Gastrocnemius medialis (tissue), 4 donors: ENCODE measurements around the gene SPINDOC. TPM values are rescaled to one million over a fixed set of nuclear protein-coding genes. Genes with fewer than 3 reads are reported as not detected.
"Not testable (repeated sequence)": the region's sequence is repeated elsewhere in the genome, so short reads cannot be mapped to it uniquely, and the experiment has no call there.

Source experiments
- ATAC-seq, 2 donors: fragments of 150-250 bp; one replicate each; pipeline ENCODE4 v1.9.1; 2016
- DNase-seq, 2 donors: peaks; one replicate each; pipeline ENCODE4 v3.0.0-alpha.2; 2019
- H3K27ac ChIP-seq, 4 donors: fragments of 200-600 bp; sonication (generic); 1 replicate in 1 of 4; 2 replicates in 3 of 4; pipeline ENCODE4 v1.5.1; 2016 to 2018; ENCODE audit warnings: mild to moderate bottlenecking in 2 of 4, moderate library complexity in 1 of 4
- H3K27me3 ChIP-seq, 3 donors: fragments of 200-600 bp; sonication (generic) in 2 of 3; 1 replicate in 1 of 3; 2 replicates in 2 of 3; pipeline versions ENCODE4 v1.5.1 to v1.6.0; 2016 to 2019; ENCODE audit warnings: mild to moderate bottlenecking in 1 of 3, moderate library complexity in 1 of 3
- H3K36me3 ChIP-seq, 2 donors: fragments of 200-600 bp; sonication (generic) in 1 of 2; one replicate each; pipeline ENCODE4 v1.5.1; 2017 to 2018
- H3K4me1 ChIP-seq, 2 donors: fragments of 200-600 bp; sonication (generic) in 1 of 2; one replicate each; pipeline ENCODE4 v1.5.1; 2016 to 2017; ENCODE audit warnings: mild to moderate bottlenecking in 2 of 2
- H3K4me3 ChIP-seq, 4 donors: fragments of 200-600 bp; sonication (generic) in 3 of 4; 1 replicate in 1 of 4; 2 replicates in 3 of 4; pipeline ENCODE4 v1.5.1; 2016 to 2019; ENCODE audit warnings: mild to moderate bottlenecking in 2 of 4
- H3K9me3 ChIP-seq, 3 donors: fragments of 200-600 bp; sonication (generic) in 2 of 3; 1 replicate in 1 of 3; 2 replicates in 2 of 3; pipeline ENCODE4 v1.5.1; 2016 to 2019
- POLR2A ChIP-seq, 2 donors: fragments of 450-650 bp; IDR thresholded peaks; one replicate each; pipeline ENCODE4 v1.6.1; 2017; ENCODE audit warnings: antibody characterized with exemption in 2 of 2, mild to moderate bottlenecking in 2 of 2, moderate library complexity in 2 of 2
- in situ Hi-C, 4 donors: fragments of 200-750 bp; cut with MboI; loops; one replicate each; pipeline versions ENCODE4 v1.15.0 to v1.8.0; 2017; ENCODE audit warnings: low sequenced_read_pairs in 4 of 4
- intact Hi-C: fragments of 100-400 bp; cut with DNase I; formaldehyde crosslinking; loops from one replicate; pipeline ENCODE4 v1.15.1; 2023; ENCODE audit warnings: low total_unique reads
- total RNA-seq, 4 donors: library from RNA; depleted of rRNA; stranded (reverse); fragments of >200 nt; gene quantifications; one replicate each; pipeline versions ENCODE4 v1.1.0 to v1.2.3, GENCODE V29; 2016
- TF ChIP-seq, protein P1 (sequence below), 5 experiments: fragments of 450-650 bp in 3 of 5; fragments of 200-600 bp in 2 of 5; sonication (generic) in 2 of 5; IDR thresholded peaks in 4 of 5; conservative IDR thresholded peaks in 1 of 5; 1 replicate in 4 of 5; 2 replicates in 1 of 5; pipeline ENCODE4 v1.5.1; 2016 to 2019; ENCODE audit warnings: antibody characterized with exemption in 5 of 5, mild to moderate bottlenecking in 3 of 5, moderate library complexity in 3 of 5

Gene SPINDOC
- total RNA-seq, 4 donors from 2014 or later, result 2.7 to 6.3 (median 3.5) TPM

DNA sequence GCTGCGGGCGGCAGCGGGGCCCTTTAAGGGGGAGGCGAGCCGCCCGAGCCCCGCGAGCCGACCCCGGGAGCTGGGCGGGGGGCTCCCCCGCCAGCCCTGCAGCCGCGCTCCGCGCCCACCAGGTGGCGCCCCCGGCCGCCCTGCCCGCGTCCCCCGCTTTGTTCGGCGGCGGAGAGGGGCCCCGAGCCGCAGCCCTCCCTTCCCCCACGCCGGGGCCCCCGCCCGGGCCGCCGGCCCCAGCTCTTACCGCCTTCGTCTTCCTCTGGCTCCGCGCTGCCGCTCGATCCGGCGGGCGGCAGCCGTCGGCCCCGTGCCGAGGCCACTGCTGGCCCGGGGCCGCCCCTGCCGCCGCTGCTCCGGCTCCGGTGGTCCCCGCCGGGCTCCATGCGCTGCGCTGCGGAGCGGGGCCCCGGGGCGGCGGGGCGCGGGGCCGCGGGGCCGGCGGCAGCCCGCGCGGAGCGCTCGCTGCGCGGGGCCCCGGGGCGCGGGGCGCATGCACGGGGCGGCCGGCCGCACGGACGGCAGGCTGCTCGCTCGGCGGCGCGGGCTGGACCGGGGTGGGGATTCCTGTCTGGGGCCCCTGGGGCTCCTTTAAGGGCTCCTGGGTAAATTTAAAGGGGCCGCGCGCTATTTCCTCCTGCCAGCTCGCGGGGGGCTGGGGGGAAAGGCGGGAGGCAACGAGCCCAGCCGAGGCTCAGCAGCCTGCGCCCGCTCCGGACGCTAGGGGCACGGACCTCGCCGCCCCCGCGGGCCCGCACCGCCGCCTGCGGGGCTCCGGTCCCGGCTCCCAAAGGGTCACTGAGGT, 44.8 kb upstream of the SPINDOC start, which contains the start of gene ZFTA:
Gene ZFTA (minus strand): TSS at position 539 of the 805 bp plus-strand sequence. CDS start 153 bp downstream, at position 386.
- Histone ChIP-seq H3K4me1 (peaks cover 10 to 13% of the 10 kb centered on the region in 2 donors), H3K9me3 (no peaks in the 10 kb centered on the region), H3K27me3 (no peaks in the 10 kb centered on the region), H3K27ac (peak within 1 kb of the TSS; percentile 69 to 81 (median 77)), H3K36me3 (no peaks in the 10 kb centered on the region), H3K4me3 (peak within 1 kb of the TSS; percentile 67 to 83 (median 72))
- TF ChIP-seq, protein P1, sequence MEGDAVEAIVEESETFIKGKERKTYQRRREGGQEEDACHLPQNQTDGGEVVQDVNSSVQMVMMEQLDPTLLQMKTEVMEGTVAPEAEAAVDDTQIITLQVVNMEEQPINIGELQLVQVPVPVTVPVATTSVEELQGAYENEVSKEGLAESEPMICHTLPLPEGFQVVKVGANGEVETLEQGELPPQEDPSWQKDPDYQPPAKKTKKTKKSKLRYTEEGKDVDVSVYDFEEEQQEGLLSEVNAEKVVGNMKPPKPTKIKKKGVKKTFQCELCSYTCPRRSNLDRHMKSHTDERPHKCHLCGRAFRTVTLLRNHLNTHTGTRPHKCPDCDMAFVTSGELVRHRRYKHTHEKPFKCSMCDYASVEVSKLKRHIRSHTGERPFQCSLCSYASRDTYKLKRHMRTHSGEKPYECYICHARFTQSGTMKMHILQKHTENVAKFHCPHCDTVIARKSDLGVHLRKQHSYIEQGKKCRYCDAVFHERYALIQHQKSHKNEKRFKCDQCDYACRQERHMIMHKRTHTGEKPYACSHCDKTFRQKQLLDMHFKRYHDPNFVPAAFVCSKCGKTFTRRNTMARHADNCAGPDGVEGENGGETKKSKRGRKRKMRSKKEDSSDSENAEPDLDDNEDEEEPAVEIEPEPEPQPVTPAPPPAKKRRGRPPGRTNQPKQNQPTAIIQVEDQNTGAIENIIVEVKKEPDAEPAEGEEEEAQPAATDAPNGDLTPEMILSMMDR (IDR thresholded peaks at IDR 0.05 in 4 of 5, conservative IDR thresholded peaks at IDR 0.05 in 1 of 5), result peak in 4 of 5 experiments; percentile 90 to 97 (median 95)
- TF ChIP-seq POLR2A (IDR thresholded peaks at IDR 0.05), result no peak
- in situ Hi-C loops, result loop anchor here in 1 of 4 donors (10.0 kb wide), 1 partner anchor 176 kb away; no protein-coding TSS in a partner anchor
- ATAC-seq (peak; percentile 60 to 70), DNase-seq (peak in 1 of 2 donors; percentile 31)
- intact Hi-C loops, result loop anchor here (1.0 to 10.0 kb wide), 5 partner anchors 45 to 384 kb away; partner anchors contain the start of gene SPINDOC

DNA sequence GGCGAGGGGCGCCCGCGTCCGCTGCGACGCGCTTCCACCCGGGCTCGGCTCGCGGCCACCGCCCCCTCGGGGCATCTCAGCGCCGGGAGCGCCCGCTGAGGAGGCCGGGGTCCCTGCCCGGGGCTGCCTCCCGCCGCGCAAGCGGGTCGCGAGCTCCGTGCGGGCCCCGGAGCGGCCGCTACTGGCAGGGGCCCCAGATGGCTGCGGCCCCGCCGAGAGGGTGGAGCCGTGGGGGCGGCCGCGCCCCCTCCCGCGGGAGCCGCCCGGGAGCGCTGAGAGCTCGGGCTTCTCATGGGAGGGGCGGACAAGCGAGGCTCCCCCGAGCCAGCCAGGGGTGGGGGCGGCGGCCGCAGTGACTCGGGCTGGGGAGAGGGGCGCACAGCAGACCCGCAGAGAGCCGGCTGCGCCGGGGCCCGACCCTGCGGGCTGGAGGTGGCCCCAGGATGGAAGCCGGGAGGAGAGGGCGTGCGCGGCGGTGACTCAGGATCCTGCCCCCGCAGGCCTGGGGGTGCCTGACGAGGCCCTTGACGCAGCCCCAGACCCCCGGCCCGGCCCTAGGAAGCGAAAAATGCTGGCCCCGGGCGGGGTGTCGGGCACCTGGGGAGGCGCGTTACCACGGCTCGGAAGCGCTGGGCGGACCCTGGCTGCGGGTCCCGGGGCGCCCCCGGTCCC, 44.1 kb upstream of the SPINDOC start:
- H3K9me3 ChIP-seq, result no peaks in the 10 kb centered on the region
- H3K36me3 ChIP-seq, result no peaks in the 10 kb centered on the region
- peaks cover 10 to 13% of the 10 kb centered on the region in 2 donors for H3K4me1 ChIP-seq
- DNase-seq (peak in 1 of 2 donors; percentile 18), ATAC-seq (peak; percentile 42 to 54)
- no peaks in the 10 kb centered on the region for H3K27me3 ChIP-seq
- peak overlapping the region; percentile 44 to 77 (median 77) for H3K27ac ChIP-seq
- intact Hi-C loops, result loop anchor here (2.0 to 10.0 kb wide), 3 partner anchors 68 to 383 kb away; no protein-coding TSS in a partner anchor
- TF ChIP-seq, protein P1 (IDR thresholded peaks at IDR 0.05 in 4 of 5, conservative IDR thresholded peaks at IDR 0.05 in 1 of 5), result peak in 2 of 5 experiments; percentile 12 to 20
- peak; percentile 32 to 40 for TF ChIP-seq POLR2A (IDR thresholded peaks at IDR 0.05)
- in situ Hi-C loops, result loop anchor here in 1 of 4 donors (10.0 kb wide), 1 partner anchor 176 kb away; no protein-coding TSS in a partner anchor
- H3K4me3 ChIP-seq, result peak overlapping the region; percentile 60 to 83 (median 68)

DNA sequence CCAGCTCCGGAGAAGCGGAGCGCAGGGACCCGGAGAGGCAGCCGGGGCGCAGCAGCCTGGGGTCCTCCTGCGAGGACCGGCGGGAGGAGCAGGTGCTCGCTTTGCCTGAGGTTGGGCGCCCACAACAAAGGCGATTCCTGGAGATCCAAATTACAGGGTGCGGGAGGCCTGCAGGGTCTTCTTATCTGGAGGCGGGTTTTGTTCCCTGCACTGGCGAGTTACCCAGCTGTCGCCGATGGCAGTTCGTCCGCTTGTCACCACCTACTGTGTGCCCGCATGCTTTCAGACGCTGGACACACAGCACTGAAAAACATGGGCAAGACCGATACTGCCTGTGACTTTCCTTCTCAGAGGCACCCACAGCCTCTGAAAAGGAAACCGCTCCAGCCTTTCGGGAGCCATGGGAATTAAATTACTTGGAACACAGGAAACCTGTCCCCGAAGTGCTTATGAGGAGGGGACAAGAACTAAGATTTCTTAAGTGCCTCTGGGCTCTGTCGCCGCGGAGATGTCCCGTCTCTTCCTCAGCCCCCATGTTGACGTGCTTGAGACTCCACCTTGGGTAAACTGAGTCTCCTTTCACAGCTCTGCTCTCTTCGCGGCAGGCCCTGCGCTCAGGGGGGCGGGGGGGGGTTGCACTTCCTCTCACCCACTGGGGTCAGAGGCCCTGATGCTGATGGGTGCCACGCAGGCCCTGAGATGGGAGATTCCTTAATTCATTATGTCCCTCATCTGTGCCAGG, 43.4 kb upstream of the SPINDOC start:
- intact Hi-C loops, result loop anchor here (2.0 to 10.0 kb wide), 3 partner anchors 67 to 382 kb away; no protein-coding TSS in a partner anchor
- no peaks in the 10 kb centered on the region for H3K27me3 ChIP-seq
- in situ Hi-C loops, result loop anchor here in 1 of 4 donors (10.0 kb wide), 1 partner anchor 175 kb away; no protein-coding TSS in a partner anchor
- ATAC-seq, result peak in 1 of 2 donors; percentile 5
- no peak for DNase-seq
- no peak for TF ChIP-seq POLR2A (IDR thresholded peaks at IDR 0.05)
- H3K9me3 ChIP-seq, result no peaks in the 10 kb centered on the region
- H3K4me3 ChIP-seq, result peak overlapping the region; percentile 60 to 83 (median 68)
- no peaks in the 10 kb centered on the region for H3K36me3 ChIP-seq
- H3K4me1 ChIP-seq, result peaks cover 10 to 13% of the 10 kb centered on the region in 2 donors
- peak overlapping the region; percentile 44 to 77 (median 77) for H3K27ac ChIP-seq

DNA sequence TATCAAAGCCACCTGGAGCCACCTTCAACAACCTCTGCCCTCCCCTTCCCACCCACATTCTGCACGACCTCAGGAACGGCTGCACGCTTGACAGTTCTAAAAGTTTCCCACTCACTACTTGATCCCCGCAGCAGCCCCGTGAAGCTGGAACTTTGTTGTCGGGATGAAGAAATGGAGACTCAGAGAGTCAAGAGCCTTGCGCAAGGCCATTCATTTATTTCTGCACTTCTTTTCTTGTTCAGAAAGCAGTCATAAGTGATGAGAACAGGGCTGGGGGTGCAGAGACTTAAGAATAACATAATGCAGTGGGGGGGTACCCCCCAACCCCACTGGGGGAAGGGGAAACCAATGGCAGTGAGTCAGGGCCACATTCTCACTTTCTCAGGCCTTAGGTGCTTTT, 42.5 kb upstream of the SPINDOC start:
- Histone ChIP-seq H3K9me3 (no peaks in the 10 kb centered on the region), H3K4me3 (no peak overlapping the region), H3K27ac (no peak overlapping the region), H3K27me3 (no peaks in the 10 kb centered on the region), H3K36me3 (no peaks in the 10 kb centered on the region), H3K4me1 (peaks cover 10 to 13% of the 10 kb centered on the region in 2 donors)
- TF ChIP-seq, protein P1 (IDR thresholded peaks at IDR 0.05 in 4 of 5, conservative IDR thresholded peaks at IDR 0.05 in 1 of 5), result no peak
- TF ChIP-seq POLR2A (IDR thresholded peaks at IDR 0.05), result no peak
- intact Hi-C loops (no loop called here), in situ Hi-C loops (no loop called here)
- DNase-seq (no peak), ATAC-seq (no peak)

DNA sequence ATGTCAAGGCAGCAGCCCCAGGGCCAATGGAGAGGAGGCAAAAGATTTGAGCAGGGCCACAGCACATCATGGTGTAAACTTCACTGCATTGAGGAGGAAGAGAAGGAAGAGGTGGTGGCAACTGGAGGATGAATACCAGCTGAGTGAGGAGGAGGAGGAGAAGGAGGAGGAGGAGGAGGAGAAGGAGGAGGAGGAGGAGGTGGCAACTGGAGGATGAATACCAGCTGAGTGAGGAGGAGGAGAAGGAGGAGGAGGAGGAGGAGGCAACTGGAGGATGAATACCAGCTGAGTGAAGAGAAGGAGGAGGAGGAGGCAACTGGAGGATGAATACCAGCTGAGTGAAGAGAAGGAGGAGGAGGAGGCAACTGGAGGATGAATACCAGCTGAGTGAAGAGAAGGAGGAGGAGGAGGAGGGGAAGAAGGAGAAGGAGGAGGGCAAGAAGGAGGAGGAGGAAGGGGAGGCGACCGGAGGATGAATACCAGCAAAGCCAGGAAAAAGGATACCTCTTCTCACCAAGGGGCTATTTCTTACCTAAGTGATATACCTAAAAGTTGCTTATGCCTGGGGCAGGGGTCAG, 41.4 kb upstream of the SPINDOC start:
- ATAC-seq, H3K9me3 ChIP-seq, H3K4me3 ChIP-seq, H3K27ac ChIP-seq, H3K36me3 ChIP-seq, in situ Hi-C loops, H3K27me3 ChIP-seq, DNase-seq, H3K4me1 ChIP-seq, intact Hi-C loops: not testable (repeated sequence)
